ENCODE data around the gene PRDM16. TPM values are rescaled to one million over a fixed set of nuclear protein-coding genes. Genes with fewer than 3 reads are reported as not detected.

Gene PRDM16
- total RNA-seq, 1 experiment from 2014 or later, result 5.3 TPM

DNA sequence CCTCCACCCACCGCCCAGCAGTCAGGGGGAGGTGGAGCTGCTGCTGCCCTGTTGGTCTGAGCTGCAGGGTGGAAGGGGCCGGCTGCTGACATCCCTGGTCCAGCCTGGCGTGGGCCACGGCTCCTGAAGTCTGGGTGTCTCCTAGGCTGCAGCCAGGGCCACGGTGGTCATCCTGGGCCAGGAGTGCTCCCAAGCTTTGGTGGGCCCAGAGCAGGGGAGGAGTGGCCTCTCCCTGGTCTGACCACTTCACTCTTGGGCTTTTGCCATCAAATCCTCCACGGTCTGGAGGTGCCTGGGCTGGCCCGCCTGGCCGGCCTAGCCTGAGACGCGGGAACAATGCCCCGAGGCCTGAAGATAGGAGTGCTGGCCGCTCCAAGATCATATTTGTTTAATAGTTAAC lies 5.8 kb downstream of the PRDM16 start:
- Mint-ChIP-seq H3K27me3 (ENCODE audit: insufficient read depth, unreplicated experiment) (no peaks in the 10 kb centered on the region), H3K27ac (ENCODE audit: unreplicated experiment) (no peak overlapping the region)
- POLR2A ChIA-PET, result no interaction called here

DNA sequence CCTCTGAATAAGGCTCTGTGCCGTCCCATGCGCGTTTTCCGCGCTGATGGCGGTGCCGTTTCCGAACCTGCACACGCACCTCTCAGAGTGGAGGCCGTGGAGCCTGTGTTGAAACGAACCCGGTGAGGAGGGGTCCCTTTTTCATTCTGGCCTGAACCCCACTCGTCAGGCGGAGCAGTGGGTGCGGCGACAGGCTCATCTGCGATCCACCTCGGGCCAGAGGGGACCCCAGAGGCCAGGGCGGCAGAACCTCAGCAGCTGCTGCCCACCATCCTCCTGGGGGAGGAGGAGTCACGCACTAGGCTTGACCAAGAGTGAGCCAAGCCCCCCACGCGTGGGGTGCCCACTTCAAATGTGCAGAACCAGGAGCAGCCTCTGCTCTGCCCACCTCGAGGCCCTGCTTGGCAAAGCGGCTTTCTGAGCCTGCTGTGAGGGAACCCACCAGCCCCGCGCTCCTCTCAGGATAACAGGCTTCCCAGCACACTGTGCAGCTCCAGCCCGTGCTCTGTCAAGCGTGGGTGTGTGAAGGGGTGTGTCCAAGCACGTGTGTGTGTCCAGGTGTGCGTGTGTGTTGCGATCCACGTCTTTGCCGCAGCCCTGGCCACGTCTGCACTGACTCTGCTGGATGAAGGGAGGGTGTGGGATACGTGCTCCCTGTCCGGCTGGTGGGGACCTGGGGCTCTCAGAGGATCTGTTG lies 6.8 kb downstream of the PRDM16 start:
- Mint-ChIP-seq H3K4me1 (ENCODE audit: low read depth, unreplicated experiment) (no peaks in the 10 kb centered on the region), H3K27ac (ENCODE audit: unreplicated experiment) (no peak overlapping the region), H3K36me3 (ENCODE audit: insufficient read depth, unreplicated experiment) (no peaks in the 10 kb centered on the region), H3K9me3 (ENCODE audit: unreplicated experiment) (no peaks in the 10 kb centered on the region), H3K27me3 (ENCODE audit: insufficient read depth, unreplicated experiment) (no peaks in the 10 kb centered on the region), H3K4me3 (ENCODE audit: unreplicated experiment) (no peak overlapping the region)
- no TSS peak for BruUV-seq (replicated peaks)
- CTCF ChIA-PET, result no interaction called here
- POLR2A ChIA-PET, result no interaction called here
- intact Hi-C loops (cut with micrococcal nuclease; ENCODE audit: unreplicated experiment), result no loop called here
- no peak for DNase-seq
- Histone ChIP-seq H3K36me3 (ENCODE audit: control insufficient read depth, insufficient read depth, low read length) (no peaks in the 10 kb centered on the region), H3K4me1 (no peaks in the 10 kb centered on the region), H3K9me3 (no peaks in the 10 kb centered on the region), H3K27me3 (replicated peaks; ENCODE audit: control insufficient read depth, insufficient read depth, low read length) (no peaks in the 10 kb centered on the region), H3K4me3 (ENCODE audit: low read depth, low read length) (no peak overlapping the region)
- TF ChIP-seq, protein P1, sequence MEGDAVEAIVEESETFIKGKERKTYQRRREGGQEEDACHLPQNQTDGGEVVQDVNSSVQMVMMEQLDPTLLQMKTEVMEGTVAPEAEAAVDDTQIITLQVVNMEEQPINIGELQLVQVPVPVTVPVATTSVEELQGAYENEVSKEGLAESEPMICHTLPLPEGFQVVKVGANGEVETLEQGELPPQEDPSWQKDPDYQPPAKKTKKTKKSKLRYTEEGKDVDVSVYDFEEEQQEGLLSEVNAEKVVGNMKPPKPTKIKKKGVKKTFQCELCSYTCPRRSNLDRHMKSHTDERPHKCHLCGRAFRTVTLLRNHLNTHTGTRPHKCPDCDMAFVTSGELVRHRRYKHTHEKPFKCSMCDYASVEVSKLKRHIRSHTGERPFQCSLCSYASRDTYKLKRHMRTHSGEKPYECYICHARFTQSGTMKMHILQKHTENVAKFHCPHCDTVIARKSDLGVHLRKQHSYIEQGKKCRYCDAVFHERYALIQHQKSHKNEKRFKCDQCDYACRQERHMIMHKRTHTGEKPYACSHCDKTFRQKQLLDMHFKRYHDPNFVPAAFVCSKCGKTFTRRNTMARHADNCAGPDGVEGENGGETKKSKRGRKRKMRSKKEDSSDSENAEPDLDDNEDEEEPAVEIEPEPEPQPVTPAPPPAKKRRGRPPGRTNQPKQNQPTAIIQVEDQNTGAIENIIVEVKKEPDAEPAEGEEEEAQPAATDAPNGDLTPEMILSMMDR (IDR thresholded peaks at IDR 0.05; ENCODE audit: insufficient read depth in 1 of 2, low read depth in 1 of 2, low read length in 1 of 2, severe bottlenecking in 1 of 2, unreplicated experiment in 1 of 2), result no peak

More for the DNA sequence above, 5.8 kb downstream of the PRDM16 start:
- Histone ChIP-seq H3K27me3 (replicated peaks; ENCODE audit: control insufficient read depth, insufficient read depth, low read length) (no peaks in the 10 kb centered on the region), H3K36me3 (ENCODE audit: control insufficient read depth, insufficient read depth, low read length) (no peaks in the 10 kb centered on the region), H3K4me3 (ENCODE audit: low read depth, low read length) (no peak overlapping the region), H3K4me1 (no peaks in the 10 kb centered on the region), H3K9me3 (no peaks in the 10 kb centered on the region)
- TF ChIP-seq, protein P1 (IDR thresholded peaks at IDR 0.05; ENCODE audit: insufficient read depth in 1 of 2, low read depth in 1 of 2, low read length in 1 of 2, severe bottlenecking in 1 of 2, unreplicated experiment in 1 of 2), result no peak
- BruUV-seq (replicated peaks), result no TSS peak
- Mint-ChIP-seq H3K4me1 (ENCODE audit: low read depth, unreplicated experiment) (no peaks in the 10 kb centered on the region), H3K9me3 (ENCODE audit: unreplicated experiment) (no peaks in the 10 kb centered on the region), H3K4me3 (ENCODE audit: unreplicated experiment) (no peak overlapping the region), H3K36me3 (ENCODE audit: insufficient read depth, unreplicated experiment) (no peaks in the 10 kb centered on the region)
- CTCF ChIA-PET, result no interaction called here
- DNase-seq, result no peak
- intact Hi-C loops (cut with micrococcal nuclease; ENCODE audit: unreplicated experiment), result no loop called here

DNA sequence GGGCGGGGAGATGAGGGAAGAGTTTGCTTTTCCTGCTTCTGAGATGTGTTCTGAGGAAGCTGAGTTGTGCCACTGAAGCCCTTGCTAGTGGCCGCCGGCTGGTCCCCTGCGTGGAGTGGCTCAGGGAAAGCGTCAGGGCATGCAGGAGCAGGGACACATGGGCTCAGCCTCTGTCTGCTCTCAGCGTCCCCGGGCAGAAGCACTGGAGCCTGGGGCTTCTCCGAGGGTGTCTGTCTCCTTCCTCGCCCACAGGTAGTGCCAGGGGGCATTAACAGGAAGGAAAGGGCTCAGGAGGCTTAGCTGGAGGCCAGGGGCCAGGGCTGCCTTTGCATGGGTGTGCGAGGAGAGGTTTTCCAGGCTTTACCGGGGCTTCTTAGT lies 7.3 kb downstream of the PRDM16 start:
- Mint-ChIP-seq H3K9me3 (ENCODE audit: unreplicated experiment) (no peaks in the 10 kb centered on the region), H3K4me1 (ENCODE audit: low read depth, unreplicated experiment) (no peaks in the 10 kb centered on the region), H3K27ac (ENCODE audit: unreplicated experiment) (no peak overlapping the region), H3K27me3 (ENCODE audit: insufficient read depth, unreplicated experiment) (no peaks in the 10 kb centered on the region), H3K4me3 (ENCODE audit: unreplicated experiment) (no peak overlapping the region), H3K36me3 (ENCODE audit: insufficient read depth, unreplicated experiment) (no peaks in the 10 kb centered on the region)
- ChIA-PET POLR2A (no interaction called here), CTCF (no interaction called here)
- no TSS peak for BruUV-seq (replicated peaks)
- H3K9me3 ChIP-seq, result no peaks in the 10 kb centered on the region
- TF ChIP-seq, protein P1 (IDR thresholded peaks at IDR 0.05; ENCODE audit: insufficient read depth in 1 of 2, low read depth in 1 of 2, low read length in 1 of 2, severe bottlenecking in 1 of 2, unreplicated experiment in 1 of 2), result no peak
- H3K36me3 ChIP-seq (ENCODE audit: control insufficient read depth, insufficient read depth, low read length), result no peaks in the 10 kb centered on the region
- no peaks in the 10 kb centered on the region for H3K4me1 ChIP-seq
- H3K27me3 ChIP-seq (replicated peaks; ENCODE audit: control insufficient read depth, insufficient read depth, low read length), result no peaks in the 10 kb centered on the region
- no peak overlapping the region for H3K4me3 ChIP-seq (ENCODE audit: low read depth, low read length)
- DNase-seq, result no peak
- intact Hi-C loops (cut with micrococcal nuclease; ENCODE audit: unreplicated experiment), result no loop called here
